H1 (cell line): ENCODE measurements around the gene SRPK3. TPM values are rescaled to one million over a fixed set of nuclear protein-coding genes. Genes with fewer than 3 reads are reported as not detected.

Experiments used
- CTCF ChIA-PET: fragments of 300-600 bp; sonication (Branson Sonifier 250); formaldehyde crosslinking; loops from one replicate; lab custom pipeline; 2021; ENCODE audit not compliant: partially characterized antibody; lab: Charles Lee
- POLR2A ChIA-PET: fragments of 300-600 bp; sonication (Branson Sonifier 250); formaldehyde crosslinking; loops from one replicate; lab custom pipeline; 2021; ENCODE audit warnings: inconsistent platforms; ENCODE audit not compliant: partially characterized antibody; lab: Charles Lee
- DNase-seq, 2 experiments: peaks; one replicate each; pipeline versions ENCODE4 v3.0.0 to v3.0.0-alpha.2; 2010 to 2022; ENCODE audit warnings: low spot score in 2 of 2, low read depth in 1 of 2, mixed read lengths in 1 of 2
- FAIRE-seq: peaks from 2 replicates; lab custom pipeline; 2011; peaks lifted over from hg19 to GRCh38; lab: Jason Lieb, UNC
- H2AFZ ChIP-seq: 2 replicates; pipeline ENCODE4 v1.8.1; 2012; ENCODE audit warnings: low read length, inconsistent platforms
- H2AK5ac ChIP-seq: 2 replicates; pipeline ENCODE4 v1.6.1; 2013; ENCODE audit warnings: low read depth, low read length
- H2BK120ac ChIP-seq: replicated peaks from 2 replicates; pipeline ENCODE3; 2013; ENCODE audit warnings: low read depth, low read length, inconsistent platforms
- H2BK12ac ChIP-seq: 2 replicates; pipeline ENCODE4 v1.6.1; 2013; ENCODE audit warnings: low read depth, low read length
- H2BK15ac ChIP-seq: 2 replicates; pipeline ENCODE4 v1.6.1; 2013; ENCODE audit warnings: low read length
- H2BK20ac ChIP-seq: 2 replicates; pipeline ENCODE4 v1.6.1; 2013; ENCODE audit warnings: low read length
- H2BK5ac ChIP-seq: 2 replicates; pipeline ENCODE4 v1.6.1; 2013; ENCODE audit warnings: low read depth, low read length
- H3K14ac ChIP-seq: 2 replicates; pipeline ENCODE4 v1.6.1; 2013; ENCODE audit warnings: inconsistent platforms; ENCODE audit not compliant: insufficient read length
- H3K18ac ChIP-seq: 2 replicates; pipeline ENCODE4 v1.6.1; 2013; ENCODE audit warnings: low read length; ENCODE audit errors: extremely low read depth
- H3K23ac ChIP-seq: 2 replicates; pipeline ENCODE4 v1.6.1; 2013; ENCODE audit warnings: inconsistent platforms; ENCODE audit not compliant: insufficient read length
- H3K23me2 ChIP-seq: 2 replicates; pipeline ENCODE4 v1.6.1; 2013; ENCODE audit warnings: low read depth, low read length
- H3K27ac ChIP-seq: 2 replicates; pipeline ENCODE4 v1.6.1; 2011; ENCODE audit warnings: low read depth, low read length, inconsistent platforms
- H3K27me3 ChIP-seq, 4 experiments: replicated peaks in 1 of 4; 1 replicate in 1 of 4; 2 replicates in 3 of 4; pipeline versions ENCODE4 v1.6.1 to v1.8.1; 2011 to 2013; ENCODE audit warnings: low read length in 3 of 4, mild to moderate bottlenecking in 3 of 4, inconsistent platforms in 2 of 4, mixed read lengths in 2 of 4, moderate library complexity in 1 of 4; ENCODE audit not compliant: control insufficient read depth in 3 of 4, insufficient read depth in 3 of 4; ENCODE audit errors: extremely low read depth in 1 of 4
- H3K36me3 ChIP-seq, 4 experiments: 2 replicates each; pipeline versions ENCODE4 v1.6.1 to v1.8.1; 2011 to 2013; ENCODE audit warnings: mild to moderate bottlenecking in 4 of 4, low read length in 3 of 4, moderate library complexity in 2 of 4, control low read depth in 1 of 4, inconsistent platforms in 1 of 4; ENCODE audit not compliant: insufficient read depth in 4 of 4, control insufficient read depth in 2 of 4
- H3K4ac ChIP-seq: replicated peaks from 2 replicates; pipeline ENCODE3; 2013; ENCODE audit warnings: low read length, low read depth, mixed read lengths, inconsistent platforms; ENCODE audit not compliant: insufficient read length
- H3K4me1 ChIP-seq, 4 experiments: replicated peaks in 1 of 4; 1 replicate in 1 of 4; 2 replicates in 3 of 4; pipeline versions ENCODE4 v1.6.1 to v1.8.1; 2011 to 2013; ENCODE audit warnings: low read length in 3 of 4, inconsistent platforms in 2 of 4, mixed read lengths in 1 of 4; ENCODE audit not compliant: insufficient read depth in 4 of 4, control insufficient read depth in 3 of 4
- H3K4me2 ChIP-seq, 2 experiments: 2 replicates each; pipeline versions ENCODE4 v1.6.1 to v1.8.1; 2011 to 2013; ENCODE audit warnings: low read depth in 2 of 2, low read length in 2 of 2, control low read depth in 1 of 2, inconsistent platforms in 1 of 2, mild to moderate bottlenecking in 1 of 2; ENCODE audit not compliant: insufficient read depth in 1 of 2
- H3K4me3 ChIP-seq, 4 experiments: fragments of 200-600, 300-600 bp in 1 of 4; sonication (generic), shearing (Covaris generic), sonication (Bioruptor Twin) in 1 of 4; 2 replicates each; pipeline versions ENCODE4 v1.5.1 to v1.8.1; 2011 to 2016; ENCODE audit warnings: low read length in 4 of 4, low read depth in 3 of 4, control low read depth in 2 of 4, inconsistent platforms in 2 of 4, mild to moderate bottlenecking in 2 of 4, mixed read lengths in 1 of 4, moderate library complexity in 1 of 4; ENCODE audit not compliant: insufficient read depth in 2 of 4; ENCODE audit errors: extremely low read depth in 1 of 4
- H3K56ac ChIP-seq: replicated peaks from 2 replicates; pipeline ENCODE3; 2013; ENCODE audit warnings: low read depth, mild to moderate bottlenecking, mixed read lengths, low read length, inconsistent platforms; ENCODE audit not compliant: insufficient read length
- H3K79me1 ChIP-seq: 2 replicates; pipeline ENCODE4 v1.6.1; 2013; ENCODE audit warnings: low read depth, low read length, control low read depth
- H3K79me2 ChIP-seq, 2 experiments: 2 replicates each; pipeline versions ENCODE4 v1.6.1 to v1.8.1; 2012 to 2013; ENCODE audit warnings: low read length in 2 of 2, mild to moderate bottlenecking in 2 of 2, inconsistent platforms in 1 of 2; ENCODE audit not compliant: insufficient read depth in 2 of 2, control insufficient read depth in 1 of 2
- H3K9ac ChIP-seq, 4 experiments: replicated peaks in 1 of 4; 1 replicate in 1 of 4; 2 replicates in 3 of 4; pipeline versions ENCODE4 v1.6.1 to v1.8.1; 2011 to 2013; ENCODE audit warnings: low read depth in 3 of 4, low read length in 3 of 4, control low read depth in 2 of 4, mild to moderate bottlenecking in 2 of 4, moderate library complexity in 2 of 4, inconsistent platforms in 1 of 4; ENCODE audit errors: extremely low read depth in 1 of 4
- H3K9me3 ChIP-seq, 2 experiments: 2 replicates each; pipeline versions ENCODE4 v1.6.1 to v1.8.1; 2012 to 2013; ENCODE audit warnings: mild to moderate bottlenecking in 2 of 2, moderate library complexity in 2 of 2, control low read depth in 1 of 2, inconsistent platforms in 1 of 2, low read depth in 1 of 2, low read length in 1 of 2, mixed read lengths in 1 of 2; ENCODE audit not compliant: insufficient read depth in 2 of 2
- H4K20me1 ChIP-seq, 2 experiments: replicated peaks in 1 of 2; 2 replicates each; pipeline versions ENCODE3 to v1.8.1; 2011 to 2013; ENCODE audit warnings: inconsistent platforms in 2 of 2, low read length in 2 of 2, mild to moderate bottlenecking in 1 of 2; ENCODE audit not compliant: insufficient read depth in 2 of 2, control insufficient read depth in 1 of 2
- H4K5ac ChIP-seq: 2 replicates; pipeline ENCODE4 v1.6.1; 2013; ENCODE audit warnings: low read length, low read depth, mixed read lengths, inconsistent platforms; ENCODE audit not compliant: insufficient read length
- H4K8ac ChIP-seq: 2 replicates; pipeline ENCODE4 v1.8.0; 2013; ENCODE audit warnings: mild to moderate bottlenecking, moderate library complexity, low read length, inconsistent platforms; ENCODE audit not compliant: insufficient read depth; ENCODE audit errors: extremely low read depth
- H4K91ac ChIP-seq: replicated peaks from 2 replicates; pipeline ENCODE3; 2013; ENCODE audit warnings: low read length, mixed read lengths, inconsistent platforms; ENCODE audit not compliant: insufficient read length
- BCL11A ChIP-seq, 2 experiments: IDR thresholded peaks; one replicate each; pipeline ENCODE4 v1.6.1; 2011; ENCODE audit warnings: low read depth in 2 of 2, low read length in 2 of 2, mild to moderate bottlenecking in 2 of 2
- CHD1 ChIP-seq: IDR thresholded peaks from 2 replicates; pipeline ENCODE4 v1.6.1; 2012; ENCODE audit warnings: low read depth, low read length, improper control_type of control experiment
- CHD2 ChIP-seq: IDR thresholded peaks from 2 replicates; pipeline ENCODE4 v1.6.1; 2012; ENCODE audit warnings: low read length, improper control_type of control experiment
- GTF2F1 ChIP-seq: IDR thresholded peaks from 2 replicates; pipeline ENCODE4 v1.6.1; 2012; ENCODE audit warnings: low read depth, low read length, improper control_type of control experiment, borderline replicate concordance
- JUND ChIP-seq: IDR thresholded peaks from 2 replicates; pipeline ENCODE4 v1.6.1; 2011; ENCODE audit warnings: mild to moderate bottlenecking, improper control_type of control experiment, low read length
- MAFK ChIP-seq: IDR thresholded peaks from 2 replicates; pipeline ENCODE4 v1.6.1; 2012; ENCODE audit warnings: low read depth, mild to moderate bottlenecking, improper control_type of control experiment, low read length
- POLR2A ChIP-seq, 2 experiments: IDR thresholded peaks; 1 replicate in 1 of 2; 2 replicates in 1 of 2; pipeline ENCODE4 v1.6.1; 2011; ENCODE audit warnings: low read depth in 2 of 2, low read length in 2 of 2, mild to moderate bottlenecking in 2 of 2; ENCODE audit errors: control extremely low read depth in 1 of 2
- SP1 ChIP-seq: IDR thresholded peaks from 2 replicates; pipeline ENCODE4 v1.6.1; 2011; ENCODE audit warnings: low read depth, low read length
- SUZ12 ChIP-seq: fragments of 200-600 bp; sonication (generic); IDR thresholded peaks from 2 replicates; pipeline ENCODE4 v1.6.1; 2012; ENCODE audit warnings: mild to moderate bottlenecking, inconsistent platforms, low read length, moderate library complexity, mixed read lengths
- TBP ChIP-seq: IDR thresholded peaks from 2 replicates; pipeline ENCODE4 v1.6.1; 2011; ENCODE audit warnings: low read depth, low read length, improper control_type of control experiment
- TCF12 ChIP-seq: IDR thresholded peaks from 2 replicates; pipeline ENCODE4 v1.6.1; 2011; ENCODE audit warnings: low read depth, mild to moderate bottlenecking, low read length
- USF2 ChIP-seq: IDR thresholded peaks from 2 replicates; pipeline ENCODE4 v1.6.1; 2011; ENCODE audit warnings: low read length, improper control_type of control experiment
- YY1 ChIP-seq: IDR thresholded peaks from 2 replicates; pipeline ENCODE4 v1.6.1; 2011; ENCODE audit warnings: low read depth, mild to moderate bottlenecking, low read length
- WGBS, 2 experiments: shearing (Covaris generic) in 1 of 2; methylation state at CpG; one replicate each; pipeline versions ENCODE4 v1.1.6 to v1.1.7; 2013 to 2015; ENCODE audit warnings: low lambda C conversion rate in 2 of 2, mixed read lengths in 2 of 2, inconsistent platforms in 1 of 2, low coverage in 1 of 2, missing lambda C conversion rate in 1 of 2; ENCODE audit not compliant: insufficient replicate concordance in 2 of 2, insufficient coverage in 1 of 2, insufficient read length in 1 of 2; ENCODE audit errors: extremely low coverage in 1 of 2, missing lambda C conversion rate in 1 of 2; 5-methylcytosine and 5-hydroxymethylcytosine counted together
- polyA plus RNA-seq, 7 experiments: library from polyadenylated mRNA; depleted of rRNA in 3 of 7; stranded (reverse) in 5 of 7; unstranded in 2 of 7; fragments of >200 nt in 5 of 7; fragments of 200-250 nt in 2 of 7; gene quantifications; 1 replicate in 5 of 7; 2 replicates in 1 of 7; 4 replicates in 1 of 7; pipeline versions ENCODE4 v1.2.1 to v1.2.3, GENCODE V29; 2011 to 2013; ENCODE audit warnings: missing spikeins in 2 of 7, mixed read lengths in 2 of 7
- total RNA-seq: library from RNA; stranded (reverse); fragmentation: NEBNext Ultra II Directional; extraction: Animal tissue kit (Norgen Biotek cat#: 25700); gene quantifications from 2 replicates; pipeline ENCODE4 v1.2.1, GENCODE V29; 2021

Gene SRPK3
- total and polyA plus RNA-seq, 2 of the 8 experiments (the other 6 are each of a cell fraction or from before 2014, with no cell fraction given) = not detected

GRCh38 chrX:153775293-153776119, 5.3 kb upstream of the SRPK3 start:
- Histone ChIP-seq H3K79me2 (no peaks in the 10 kb centered on the region), H4K5ac (no peak overlapping the region), H2AFZ (no peak overlapping the region), H3K9me3 (no peaks in the 10 kb centered on the region), H3K4ac (no peak overlapping the region), H3K4me3 (no peak overlapping the region), H3K56ac (no peak overlapping the region), H3K9ac (no peak overlapping the region), H2BK5ac (no peak overlapping the region), H3K27me3 (no peaks in the 10 kb centered on the region), H2BK20ac (no peak overlapping the region), H4K8ac (no peak overlapping the region), H2AK5ac (no peak overlapping the region), H2BK120ac (no peak overlapping the region), H2BK12ac (no peak overlapping the region), H3K23ac (no peak overlapping the region), H3K4me1 (no peaks in the 10 kb centered on the region), H2BK15ac (no peak overlapping the region), H3K4me2 (no peak overlapping the region), H3K18ac (no peak overlapping the region), H4K91ac (no peak overlapping the region), H3K79me1 (no peaks in the 10 kb centered on the region), H3K27ac (no peak overlapping the region), H3K14ac (no peak overlapping the region), H3K23me2 (no peaks in the 10 kb centered on the region), H3K36me3 (no peaks in the 10 kb centered on the region), H4K20me1 (no peaks in the 10 kb centered on the region)
- POLR2A ChIA-PET = interaction anchor here (0.7 kb wide), 1 partner anchor 9 kb away, joined by 3 read pairs; no protein-coding TSS in a partner anchor
- CTCF ChIA-PET = interaction anchor here (1.5 kb wide), 1 partner anchor 143 kb away, joined by 3 read pairs; no protein-coding TSS in a partner anchor
- WGBS, 2 experiments = 95% methylated on average over 13 of the region's 42 CpGs; no CpG with 5 or more reads in 1 of the 2 experiments
- FAIRE-seq = no peak
- no peak for DNase-seq
- TF ChIP-seq POLR2A (IDR thresholded peaks at IDR 0.05; ENCODE audit: control extremely low read depth in 1 of 2, low read depth in 2 of 2, low read length in 2 of 2) = no peak
- no peak for TF ChIP-seq CHD2
- TF ChIP-seq YY1 = no peak
- no peak for TF ChIP-seq USF2
- no peak for TF ChIP-seq GTF2F1
- TF ChIP-seq SUZ12 = no peak
- no peak for TF ChIP-seq SP1
- TF ChIP-seq MAFK = no peak
- TF ChIP-seq BCL11A (IDR thresholded peaks at IDR 0.05; ENCODE audit: low read depth in 2 of 2, low read length in 2 of 2) = no peak
- TF ChIP-seq TBP = no peak
- no peak for TF ChIP-seq JUND
- no peak for TF ChIP-seq TCF12
- no peak for TF ChIP-seq CHD1
